Prostate gland (tissue), 2 donors: ENCODE measurements around the gene NRXN2. TPM values are rescaled to one million over a fixed set of nuclear protein-coding genes. Genes with fewer than 3 reads are reported as not detected.

Experiments
- DNase-seq: peaks from one replicate; pipeline ENCODE4 v3.0.0-alpha.2; 2019; ENCODE audit warnings: low spot score
- H3K27ac ChIP-seq, 2 donors: fragments of 200-600 bp; sonication (generic); 2 replicates each; pipeline ENCODE4 v1.5.1; 2017 to 2019
- H3K27me3 ChIP-seq: fragments of 200-600 bp; sonication (generic); replicated peaks from 2 replicates; pipeline ENCODE4 v1.5.1; 2019; ENCODE audit not compliant: insufficient read depth
- H3K36me3 ChIP-seq, 2 donors: fragments of 200-600 bp; sonication (generic); 1 replicate in 1 of 2; 2 replicates in 1 of 2; pipeline versions ENCODE4 v1.5.1 to v1.8.1; 2017 to 2019
- H3K4me1 ChIP-seq: fragments of 200-600 bp; sonication (generic); replicated peaks from 2 replicates; pipeline ENCODE4 v1.5.1; 2019
- H3K4me3 ChIP-seq, 2 donors: fragments of 200-600 bp; sonication (generic); 2 replicates each; pipeline ENCODE4 v1.5.1; 2017 to 2019
- H3K9me3 ChIP-seq: fragments of 200-600 bp; sonication (generic); 2 replicates; pipeline ENCODE4 v1.5.1; 2017
- CTCF ChIP-seq, 4 experiments: fragments of 200-600 bp in 2 of 4; fragments of 450-650 bp in 2 of 4; sonication (generic) in 2 of 4; IDR thresholded peaks; 1 replicate in 3 of 4; 2 replicates in 1 of 4; pipeline ENCODE4 v1.5.1; 2016 to 2019; ENCODE audit warnings: antibody characterized with exemption in 4 of 4, mild to moderate bottlenecking in 2 of 4, moderate library complexity in 2 of 4
- POLR2A ChIP-seq: fragments of 450-650 bp; IDR thresholded peaks from one replicate; pipeline ENCODE4 v1.6.1; 2016; ENCODE audit warnings: antibody characterized with exemption, mild to moderate bottlenecking
- POLR2AphosphoS5 ChIP-seq: sonication (generic); formaldehyde crosslinking; IDR thresholded peaks from one replicate; pipeline ENCODE4 v1.6.1; 2017; ENCODE audit warnings: antibody characterized with exemption
- WGBS: methylation state at CpG from one replicate; pipeline ENCODE4 v1.1.5; 2018; 5-methylcytosine and 5-hydroxymethylcytosine counted together
- intact Hi-C: fragments of 100-400 bp; cut with DNase I; formaldehyde crosslinking; loops from one replicate; pipeline ENCODE4 v1.14.2; 2022
- total RNA-seq, 2 donors: library from RNA; depleted of rRNA; stranded (reverse); fragments of >200 nt; gene quantifications; one replicate each; pipeline ENCODE4 v1.1.0, GENCODE V29; 2016

The NRXN2 gene
- total RNA-seq, 2 donors from 2014 or later: 0.46 to 26.8 TPM

GRCh38 chr11:64750361-64751054 is 27.5 kb upstream of the NRXN2 start:
- Histone ChIP-seq H3K27ac (no peak overlapping the region), H3K4me3 (no peak overlapping the region), H3K27me3 (no peaks in the 10 kb centered on the region), H3K9me3 (no peaks in the 10 kb centered on the region), H3K4me1 (no peaks in the 10 kb centered on the region), H3K36me3 (no peaks in the 10 kb centered on the region)
- 92% methylated on average over 13 of the region's 13 CpGs for WGBS
- intact Hi-C loops: no loop called here
- no peak for DNase-seq
- TF ChIP-seq CTCF (IDR thresholded peaks at IDR 0.05) (no peak), POLR2AphosphoS5 (no peak), POLR2A (no peak)

GRCh38 chr11:64747961-64748665 is 25.1 kb upstream of the NRXN2 start:
- no peak for DNase-seq
- no peaks in the 10 kb centered on the region for H3K36me3 ChIP-seq
- no peaks in the 10 kb centered on the region for H3K9me3 ChIP-seq
- TF ChIP-seq POLR2A (no peak), POLR2AphosphoS5 (no peak), CTCF (IDR thresholded peaks at IDR 0.05) (no peak)
- H3K27me3 ChIP-seq: no peaks in the 10 kb centered on the region
- H3K4me3 ChIP-seq: no peak overlapping the region
- intact Hi-C loops: no loop called here
- H3K4me1 ChIP-seq: peaks cover 4% of the 10 kb centered on the region
- no peak overlapping the region for H3K27ac ChIP-seq
- WGBS: 79% methylated on average over 15 of the region's 15 CpGs

GRCh38 chr11:64746486-64746885 is 23.5 kb upstream of the NRXN2 start:
- H3K4me3 ChIP-seq: no peak overlapping the region
- intact Hi-C loops: no loop called here
- WGBS: 83% methylated on average over 10 of the region's 10 CpGs
- no peaks in the 10 kb centered on the region for H3K27me3 ChIP-seq
- no peaks in the 10 kb centered on the region for H3K9me3 ChIP-seq
- peaks cover 7% of the 10 kb centered on the region for H3K4me1 ChIP-seq
- TF ChIP-seq POLR2A (no peak), POLR2AphosphoS5 (no peak), CTCF (IDR thresholded peaks at IDR 0.05) (no peak)
- H3K27ac ChIP-seq: peak overlapping the region; percentile 77 to 83
- DNase-seq: no peak
- H3K36me3 ChIP-seq: no peaks in the 10 kb centered on the region

GRCh38 chr11:64745521-64746328 is 22.7 kb upstream of the NRXN2 start:
- peak overlapping the region; percentile 77 to 83 for H3K27ac ChIP-seq
- peak overlapping the region; percentile 40 to 45 for H3K4me3 ChIP-seq
- TF ChIP-seq POLR2AphosphoS5 (peak; percentile 38), CTCF (IDR thresholded peaks at IDR 0.05) (no peak)
- H3K4me1 ChIP-seq: peaks cover 7% of the 10 kb centered on the region
- peak; percentile 36 for DNase-seq
- WGBS: 3% methylated on average over 47 of the region's 52 CpGs
- intact Hi-C loops: no loop called here
- no peaks in the 10 kb centered on the region for H3K36me3 ChIP-seq
- H3K27me3 ChIP-seq: no peaks in the 10 kb centered on the region
- H3K9me3 ChIP-seq: no peaks in the 10 kb centered on the region
